Mononuclear cell (primary cell): Measurements from ENCODE around the gene NRSN2. TPM values are rescaled to one million over a fixed set of nuclear protein-coding genes. Genes with fewer than 3 reads are reported as not detected.

Experiments
- H3K27me3 ChIP-seq: 2 replicates; pipeline ENCODE4 v1.6.0; 2011; ENCODE audit warnings: low read length, control low read depth; ENCODE audit not compliant: insufficient read depth
- H3K4me1 ChIP-seq: 2 replicates; pipeline ENCODE4 v1.5.1; 2011; ENCODE audit warnings: mild to moderate bottlenecking, low read length, control low read depth; ENCODE audit not compliant: insufficient read depth
- H3K4me3 ChIP-seq: 2 replicates; pipeline ENCODE4 v1.5.1; 2011; ENCODE audit warnings: mild to moderate bottlenecking, low read length, moderate library complexity
- H3K9me3 ChIP-seq: 2 replicates; pipeline ENCODE4 v1.5.1; 2011; ENCODE audit warnings: low read depth, mild to moderate bottlenecking, control low read depth, low read length
- total RNA-seq: library from RNA; depleted of rRNA; stranded (reverse); fragments of >200 nt; gene quantifications from one replicate; pipeline ENCODE4 v1.2.3, GENCODE V29; 2012

NRSN2 gene
- total RNA-seq, 1 donor = 0.63 TPM

DNA sequence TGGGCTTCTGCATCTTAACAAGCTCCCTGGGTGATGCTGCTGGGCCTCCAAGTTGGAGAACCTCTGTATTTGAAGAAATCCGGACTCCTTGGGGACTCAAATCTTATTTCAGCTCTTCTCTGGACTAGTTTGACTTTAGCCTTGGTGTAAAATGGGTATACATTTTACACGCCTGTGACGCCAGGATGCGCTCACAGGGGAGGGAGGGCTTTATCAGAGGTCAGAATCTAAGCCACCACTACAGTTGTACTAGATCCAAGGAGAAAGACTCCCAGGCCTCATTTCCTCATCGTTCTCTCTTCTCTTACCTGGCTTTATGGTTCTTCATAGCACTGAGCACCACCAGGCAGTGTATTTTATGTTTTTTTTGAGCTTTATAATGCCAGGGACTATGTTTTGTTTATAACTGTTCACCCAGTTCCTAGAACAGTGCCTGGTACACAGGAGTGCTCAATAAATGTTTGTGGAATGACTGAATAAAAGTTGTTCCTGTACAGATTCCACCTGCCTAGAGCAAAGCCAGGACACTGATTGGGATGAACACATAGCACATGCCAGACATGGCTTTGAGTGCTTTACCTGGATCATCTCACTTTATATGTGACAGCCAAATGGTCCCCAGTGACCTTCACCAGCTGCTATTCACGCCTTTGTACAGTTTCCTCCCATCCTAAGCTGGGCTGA is 56.1 kb downstream of the NRSN2 start:
- no peaks in the 10 kb centered on the region for H3K27me3 ChIP-seq
- H3K4me1 ChIP-seq = peaks cover 19% of the 10 kb centered on the region
- H3K9me3 ChIP-seq = no peaks in the 10 kb centered on the region
- no peak overlapping the region for H3K4me3 ChIP-seq

GRCh38 chr20:403582-403957 is 56.7 kb downstream of the NRSN2 start:
- no peaks in the 10 kb centered on the region for H3K9me3 ChIP-seq
- H3K27me3 ChIP-seq = no peaks in the 10 kb centered on the region
- H3K4me3 ChIP-seq = no peak overlapping the region
- H3K4me1 ChIP-seq = peaks cover 20% of the 10 kb centered on the region

GRCh38 chr20:404088-404487 is 57.2 kb downstream of the NRSN2 start:
- H3K4me1 ChIP-seq = peaks cover 25% of the 10 kb centered on the region
- H3K9me3 ChIP-seq = no peaks in the 10 kb centered on the region
- H3K27me3 ChIP-seq = no peaks in the 10 kb centered on the region
- no peak overlapping the region for H3K4me3 ChIP-seq

Other genes starting within 250 kb of the NRSN2 start
- not detected for gene DEFB126, start 204.5 kb upstream of the NRSN2 start, total RNA-seq
- not detected for gene DEFB127, start 189.7 kb upstream of the NRSN2 start, total RNA-seq
- gene DEFB128, start 157.4 kb upstream of the NRSN2 start, total RNA-seq = not detected
- not detected for gene DEFB129, start 119.9 kb upstream of the NRSN2 start, total RNA-seq
- not detected for gene DEFB132, start 89.4 kb upstream of the NRSN2 start, total RNA-seq
- gene C20orf96, start 56.4 kb upstream of the NRSN2 start, total RNA-seq = 0.73 TPM
- gene ZCCHC3, start 49.5 kb upstream of the NRSN2 start, total RNA-seq = 16.8 TPM
- 1.3 TPM for gene SOX12, start 21.6 kb upstream of the NRSN2 start, total RNA-seq
- gene TRIB3, start 33.6 kb downstream of the NRSN2 start, total RNA-seq = 4.8 TPM
- 49.4 TPM for gene RBCK1, start 61.2 kb downstream of the NRSN2 start, total RNA-seq
- 16.2 TPM for gene TBC1D20, start 115.4 kb downstream of the NRSN2 start, total RNA-seq
- gene CSNK2A1, start 196.7 kb downstream of the NRSN2 start, total RNA-seq = 54.7 TPM